Keratinocyte (primary cell): ENCODE data around the gene DACH1. TPM values are rescaled to one million over a fixed set of nuclear protein-coding genes. Genes with fewer than 3 reads are reported as not detected.

Experiments
- DNase-seq: peaks from one replicate; pipeline ENCODE4 v3.0.0-alpha.2; 2011; ENCODE audit warnings: low read depth, missing footprints, low spot score
- FAIRE-seq: peaks from 2 replicates; lab custom pipeline; 2011; peaks lifted over from hg19 to GRCh38; lab: Jason Lieb, UNC
- H2AFZ ChIP-seq: 2 replicates; pipeline ENCODE4 v1.6.0; 2012; ENCODE audit warnings: low read length, control low read depth, inconsistent platforms; ENCODE audit not compliant: control insufficient read depth
- H3K27ac ChIP-seq: 2 replicates; pipeline ENCODE4 v1.5.1; 2011; ENCODE audit warnings: low read length; ENCODE audit not compliant: control insufficient read depth, insufficient read depth
- H3K27me3 ChIP-seq: 3 replicates; pipeline ENCODE4 v1.6.0; 2011; ENCODE audit warnings: low read length; ENCODE audit not compliant: control insufficient read depth, insufficient read depth; ENCODE audit errors: extremely low read depth
- H3K36me3 ChIP-seq, 2 experiments: 2 replicates in 1 of 2; 3 replicates in 1 of 2; pipeline ENCODE4 v1.5.1; 2011; ENCODE audit warnings: low read length in 2 of 2, mild to moderate bottlenecking in 1 of 2; ENCODE audit not compliant: control insufficient read depth in 2 of 2, insufficient read depth in 2 of 2; ENCODE audit errors: extremely low read depth in 1 of 2
- H3K4me1 ChIP-seq: 3 replicates; pipeline ENCODE4 v1.5.1; 2011; ENCODE audit warnings: low read length; ENCODE audit not compliant: control insufficient read depth, insufficient read depth; ENCODE audit errors: extremely low read depth
- H3K4me2 ChIP-seq: 3 replicates; pipeline ENCODE4 v1.6.0; 2011; ENCODE audit warnings: low read depth, low read length; ENCODE audit not compliant: control insufficient read depth, insufficient read depth; ENCODE audit errors: extremely low read depth
- H3K4me3 ChIP-seq, 3 experiments: fragments of 200-600 bp in 1 of 3; sonication (generic) in 1 of 3; 2 replicates in 2 of 3; 3 replicates in 1 of 3; pipeline ENCODE4 v1.5.1; 2011 to 2016; ENCODE audit warnings: low read length in 3 of 3, mild to moderate bottlenecking in 3 of 3, control low read depth in 2 of 3, inconsistent platforms in 1 of 3, low read depth in 1 of 3, mixed read lengths in 1 of 3, mixed run types in 1 of 3, moderate library complexity in 1 of 3; ENCODE audit not compliant: control insufficient read depth in 2 of 3, insufficient read depth in 2 of 3; ENCODE audit errors: extremely low read depth in 1 of 3
- H3K79me2 ChIP-seq: 2 replicates; pipeline ENCODE4 v1.6.0; 2012; ENCODE audit warnings: low read length; ENCODE audit not compliant: control insufficient read depth, insufficient read depth
- H3K9ac ChIP-seq: 3 replicates; pipeline ENCODE4 v1.6.0; 2011; ENCODE audit warnings: low read length; ENCODE audit not compliant: control insufficient read depth, insufficient read depth; ENCODE audit errors: extremely low read depth
- H3K9me1 ChIP-seq: 3 replicates; pipeline ENCODE4 v1.6.0; 2011; ENCODE audit warnings: low read length; ENCODE audit not compliant: control insufficient read depth, insufficient read depth; ENCODE audit errors: extremely low read depth
- H3K9me3 ChIP-seq: 2 replicates; pipeline ENCODE4 v1.5.1; 2012; ENCODE audit warnings: low read depth, low read length; ENCODE audit not compliant: control insufficient read depth
- H4K20me1 ChIP-seq: 3 replicates; pipeline ENCODE4 v1.6.0; 2011; ENCODE audit warnings: low read length; ENCODE audit not compliant: control insufficient read depth, insufficient read depth; ENCODE audit errors: extremely low read depth
- EZH2 ChIP-seq: IDR thresholded peaks from one replicate; pipeline ENCODE4 v1.6.1; 2012; ENCODE audit warnings: inconsistent platforms, mild to moderate bottlenecking, low read length, moderate library complexity
- dilution Hi-C: fragments of 300-500 bp; cut with MboI; formaldehyde crosslinking; loops from one replicate; pipeline ENCODE4 v1.7.0; 2020; ENCODE audit warnings: low sequenced_read_pairs; ENCODE audit not compliant: extremely low pct_ligation_motif_present
- polyA plus RNA-seq, 5 experiments: library from polyadenylated mRNA; depleted of rRNA in 3 of 5; stranded (reverse) in 3 of 5; stranded (forward) in 1 of 5; unstranded in 1 of 5; fragments of >200 nt; gene quantifications; 1 replicate in 1 of 5; 2 replicates in 3 of 5; 3 replicates in 1 of 5; pipeline versions ENCODE4 v1.2.1 to v1.2.3, GENCODE V29; 2011 to 2012; ENCODE audit warnings: missing spikeins in 2 of 5, low read depth in 1 of 5, low replicate concordance in 1 of 5
- TF ChIP-seq, protein P1 (sequence below), 3 experiments: IDR thresholded peaks in 1 of 3; conservative IDR thresholded peaks in 1 of 3; optimal IDR thresholded peaks in 1 of 3; 2 replicates in 2 of 3; 3 replicates in 1 of 3; pipeline versions ENCODE3 to v1.5.1; 2011; ENCODE audit warnings: low read length in 3 of 3, mild to moderate bottlenecking in 3 of 3, moderate library complexity in 2 of 3, control low read depth in 1 of 3, inconsistent platforms in 1 of 3; ENCODE audit not compliant: insufficient read depth in 2 of 3; ENCODE audit errors: extremely low read depth in 1 of 3

Gene DACH1
- polyA plus RNA-seq, 1 donor (not counting 4 experiments of a cell fraction or from before 2014, with no cell fraction given), result not detected

DNA sequence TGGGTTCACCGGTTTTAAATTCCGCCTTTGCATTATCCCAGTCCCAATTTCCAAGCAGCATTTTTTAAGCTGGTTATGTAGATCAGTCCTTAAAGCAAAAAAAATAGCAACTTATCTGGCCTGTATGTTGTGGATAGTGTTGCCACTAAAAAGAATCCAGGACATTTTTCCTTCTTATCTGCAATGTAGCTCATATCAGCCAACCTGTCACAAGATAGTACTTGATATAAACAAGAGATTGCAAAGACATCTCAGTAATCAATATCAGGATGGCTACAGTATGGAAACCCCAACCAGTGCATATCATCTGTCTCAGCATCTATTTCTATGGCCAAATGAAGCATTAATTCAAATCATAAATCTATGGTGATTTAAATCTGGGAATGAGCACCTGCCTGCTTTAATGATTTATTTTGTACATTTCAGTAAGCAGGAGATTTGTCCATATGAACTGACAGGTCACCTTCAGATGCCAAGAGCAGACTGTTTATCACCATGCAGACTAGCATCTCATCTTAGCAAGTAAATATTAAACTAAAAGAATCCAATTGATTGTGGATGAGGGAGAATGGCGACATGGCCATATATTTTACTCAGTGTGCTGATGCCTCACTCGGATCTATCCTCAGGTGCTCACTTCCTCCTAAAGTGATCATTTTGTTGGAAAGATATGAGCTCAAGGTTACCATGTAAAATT, 240.4 kb downstream of the DACH1 start:
- H2AFZ ChIP-seq, result no peak overlapping the region
- FAIRE-seq, result no peak

DNA sequence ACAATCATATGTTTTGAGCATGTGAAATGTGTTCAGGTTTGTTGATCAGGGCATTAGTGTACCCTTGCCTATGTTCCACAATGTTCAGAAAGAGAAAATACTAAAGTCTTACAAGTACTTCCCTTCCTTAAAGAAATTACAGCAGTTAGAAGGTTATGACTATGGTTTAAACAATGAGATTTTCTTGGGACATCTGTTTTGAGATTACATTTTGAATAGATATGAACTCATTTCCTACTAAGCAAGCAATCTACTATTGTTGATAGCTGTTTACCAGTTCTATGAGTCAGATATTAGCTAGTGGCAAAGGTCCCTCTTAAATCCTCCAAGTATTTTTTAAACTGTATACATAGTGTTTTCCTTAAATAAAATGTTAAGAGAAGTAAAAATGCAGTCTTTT, 241.3 kb downstream of the DACH1 start:
- DNase-seq, result no peak
- Histone ChIP-seq H2AFZ (no peak overlapping the region), H3K4me2 (no peak overlapping the region), H3K9ac (no peak overlapping the region), H3K27ac (no peak overlapping the region), H3K4me3 (no peak overlapping the region), H4K20me1 (no peaks in the 10 kb centered on the region), H3K4me1 (no peaks in the 10 kb centered on the region), H3K9me3 (no peaks in the 10 kb centered on the region), H3K27me3 (no peaks in the 10 kb centered on the region), H3K36me3 (no peaks in the 10 kb centered on the region), H3K9me1 (no peaks in the 10 kb centered on the region), H3K79me2 (no peaks in the 10 kb centered on the region)
- dilution Hi-C loops, result no loop called here
- TF ChIP-seq EZH2, result no peak
- TF ChIP-seq, protein P1, sequence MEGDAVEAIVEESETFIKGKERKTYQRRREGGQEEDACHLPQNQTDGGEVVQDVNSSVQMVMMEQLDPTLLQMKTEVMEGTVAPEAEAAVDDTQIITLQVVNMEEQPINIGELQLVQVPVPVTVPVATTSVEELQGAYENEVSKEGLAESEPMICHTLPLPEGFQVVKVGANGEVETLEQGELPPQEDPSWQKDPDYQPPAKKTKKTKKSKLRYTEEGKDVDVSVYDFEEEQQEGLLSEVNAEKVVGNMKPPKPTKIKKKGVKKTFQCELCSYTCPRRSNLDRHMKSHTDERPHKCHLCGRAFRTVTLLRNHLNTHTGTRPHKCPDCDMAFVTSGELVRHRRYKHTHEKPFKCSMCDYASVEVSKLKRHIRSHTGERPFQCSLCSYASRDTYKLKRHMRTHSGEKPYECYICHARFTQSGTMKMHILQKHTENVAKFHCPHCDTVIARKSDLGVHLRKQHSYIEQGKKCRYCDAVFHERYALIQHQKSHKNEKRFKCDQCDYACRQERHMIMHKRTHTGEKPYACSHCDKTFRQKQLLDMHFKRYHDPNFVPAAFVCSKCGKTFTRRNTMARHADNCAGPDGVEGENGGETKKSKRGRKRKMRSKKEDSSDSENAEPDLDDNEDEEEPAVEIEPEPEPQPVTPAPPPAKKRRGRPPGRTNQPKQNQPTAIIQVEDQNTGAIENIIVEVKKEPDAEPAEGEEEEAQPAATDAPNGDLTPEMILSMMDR (optimal IDR thresholded peaks at IDR 0.05 in 1 of 3, IDR thresholded peaks at IDR 0.05 in 1 of 3, conservative IDR thresholded peaks at IDR 0.05 in 1 of 3; ENCODE audit: extremely low read depth in 1 of 3, insufficient read depth in 2 of 3, low read length in 3 of 3), result no peak
- FAIRE-seq, result no peak

More for the DNA sequence above, 240.4 kb downstream of the DACH1 start:
- Histone ChIP-seq H3K9me1 (no peaks in the 10 kb centered on the region), H3K27ac (no peak overlapping the region), H3K79me2 (no peaks in the 10 kb centered on the region), H3K4me2 (no peak overlapping the region), H3K27me3 (no peaks in the 10 kb centered on the region), H3K36me3 (no peaks in the 10 kb centered on the region), H3K4me1 (no peaks in the 10 kb centered on the region), H3K4me3 (no peak overlapping the region), H3K9me3 (no peaks in the 10 kb centered on the region), H3K9ac (no peak overlapping the region), H4K20me1 (no peaks in the 10 kb centered on the region)
- DNase-seq, result no peak
- TF ChIP-seq EZH2, result no peak
- TF ChIP-seq, protein P1 (optimal IDR thresholded peaks at IDR 0.05 in 1 of 3, IDR thresholded peaks at IDR 0.05 in 1 of 3, conservative IDR thresholded peaks at IDR 0.05 in 1 of 3; ENCODE audit: extremely low read depth in 1 of 3, insufficient read depth in 2 of 3, low read length in 3 of 3), result no peak
- dilution Hi-C loops, result no loop called here
